HepG2 (cell line): ENCODE results near the gene ANKDD1A. TPM values are rescaled to one million over a fixed set of nuclear protein-coding genes. Genes with fewer than 3 reads are reported as not detected.

ENCODE experiments used
- ATAC-seq: fragments of 200-7000 bp; cut with Tn5 transposase; 3 replicates; pipeline ENCODE4 v1.9.1; 2020; ENCODE audit warnings: mild to moderate bottlenecking, moderate library complexity
- BruUV-seq: library from RNA; stranded (reverse); fragments of 400-500 nt; replicated peaks from 2 replicates; lab custom pipeline; 2021; lab: Mats Ljungman, UMichigan
- CTCF ChIA-PET: fragments of 300-600 bp; formaldehyde crosslinking; extraction: SDS; loops from one replicate; lab custom pipeline; 2021; ENCODE audit warnings: low total read pairs, inconsistent platforms, low intra/inter-chr PET ratio; lab: Yijun Ruan, JAX
- POLR2A ChIA-PET: fragments of 350-600 bp; sonication (Branson Sonifier 250); formaldehyde crosslinking; loops from one replicate; lab custom pipeline; 2020; ENCODE audit warnings: antibody characterized with exemption, inconsistent platforms; lab: Yijun Ruan, JAX
- DNase-seq: peaks from one replicate; pipeline ENCODE4 v3.0.0-alpha.2; 2015; ENCODE audit warnings: low spot score
- FAIRE-seq: peaks from 3 replicates; lab custom pipeline; 2011; peaks lifted over from hg19 to GRCh38; lab: Jason Lieb, UNC
- H2AFZ ChIP-seq: one replicate; pipeline ENCODE4 v1.6.1; 2011; ENCODE audit warnings: low read length, inconsistent platforms
- H3K27ac ChIP-seq: fragments of 300-600 bp; 3 replicates; pipeline ENCODE4 v1.8.0; 2011; ENCODE audit warnings: mixed run types, mild to moderate bottlenecking, mixed read lengths, low read length, inconsistent platforms; ENCODE audit not compliant: insufficient read depth; ENCODE audit errors: extremely low read length
- H3K27me3 ChIP-seq, 2 experiments: fragments of 200-600 bp in 1 of 2; 2 replicates in 1 of 2; 3 replicates in 1 of 2; pipeline versions ENCODE4 v1.6.0 to v1.8.0; 2011; ENCODE audit warnings: low read length in 2 of 2, mild to moderate bottlenecking in 2 of 2, moderate library complexity in 2 of 2, inconsistent platforms in 1 of 2; ENCODE audit not compliant: insufficient read depth in 2 of 2, control insufficient read depth in 1 of 2
- H3K36me3 ChIP-seq, 2 experiments: fragments of 200-600 bp in 1 of 2; replicated peaks in 1 of 2; 2 replicates in 1 of 2; 3 replicates in 1 of 2; pipeline versions ENCODE4 v1.5.1 to v1.8.0; 2011; ENCODE audit warnings: low read length in 2 of 2, inconsistent platforms in 1 of 2; ENCODE audit not compliant: insufficient read depth in 2 of 2, control insufficient read depth in 1 of 2
- H3K4me1 ChIP-seq: 2 replicates; pipeline ENCODE4 v1.5.1; 2012; ENCODE audit warnings: low read length, inconsistent platforms; ENCODE audit not compliant: insufficient read depth
- H3K4me2 ChIP-seq: 2 replicates; pipeline ENCODE4 v1.6.0; 2011; ENCODE audit warnings: low read depth, low read length, inconsistent platforms
- H3K4me3 ChIP-seq, 3 experiments: fragments of 200-600 bp in 1 of 3; sonication (generic), shearing (Covaris generic) in 1 of 3; replicated peaks in 1 of 3; 2 replicates each; pipeline ENCODE4 v1.5.1; 2011 to 2016; ENCODE audit warnings: low read length in 3 of 3, inconsistent platforms in 2 of 3, low read depth in 2 of 3, mild to moderate bottlenecking in 2 of 3, control low read depth in 1 of 3, mixed read lengths in 1 of 3; ENCODE audit not compliant: insufficient read depth in 1 of 3
- H3K79me2 ChIP-seq: one replicate; pipeline ENCODE4 v1.6.1; 2011; ENCODE audit warnings: low read length, inconsistent platforms; ENCODE audit not compliant: insufficient read depth
- H3K9ac ChIP-seq: 2 replicates; pipeline ENCODE4 v1.6.0; 2011; ENCODE audit warnings: mild to moderate bottlenecking, low read depth, low read length, inconsistent platforms; ENCODE audit not compliant: insufficient read depth
- H3K9me3 ChIP-seq: 2 replicates; pipeline ENCODE4 v1.5.1; 2012; ENCODE audit warnings: mild to moderate bottlenecking, low read length
- H4K20me1 ChIP-seq: 2 replicates; pipeline ENCODE4 v1.6.0; 2011; ENCODE audit warnings: inconsistent platforms, mild to moderate bottlenecking, low read length, moderate library complexity; ENCODE audit not compliant: insufficient read depth
- ETV6 ChIP-seq: sonication (generic); formaldehyde crosslinking; conservative IDR thresholded peaks from 2 replicates; pipeline ENCODE4 v1.4.0; 2020; ENCODE audit warnings: missing genetic modification reagents
- HNRNPK ChIP-seq: fragments of 200-400 bp; formaldehyde crosslinking; IDR thresholded peaks from 2 replicates; pipeline ENCODE4 v1.6.1; 2018; ENCODE audit warnings: low read length, low read depth, moderate library complexity, mild to moderate bottlenecking; ENCODE audit not compliant: poor library complexity, severe bottlenecking
- KDM3A ChIP-seq: IDR thresholded peaks from 2 replicates; pipeline ENCODE4 v1.6.1; 2018; ENCODE audit warnings: low read depth, missing compliant biosample characterization
- MATR3 ChIP-seq: sonication (generic); formaldehyde crosslinking; IDR thresholded peaks from 2 replicates; pipeline ENCODE4 v1.4.0; 2020; ENCODE audit warnings: missing genetic modification reagents
- PRMT3 ChIP-seq: sonication (generic); formaldehyde crosslinking; IDR thresholded peaks from 2 replicates; pipeline ENCODE4 v1.8.1; 2022; ENCODE audit warnings: low read depth, mild to moderate bottlenecking, moderate library complexity, missing genetic modification reagents, borderline replicate concordance
- PRPF4 ChIP-seq: fragments of 200-400 bp; formaldehyde crosslinking; IDR thresholded peaks from 2 replicates; pipeline ENCODE4 v1.6.1; 2016; ENCODE audit warnings: low read length, low read depth; ENCODE audit not compliant: poor library complexity, severe bottlenecking
- ZNF354B ChIP-seq: sonication (generic); formaldehyde crosslinking; IDR thresholded peaks from 2 replicates; pipeline ENCODE4 v1.8.0; 2022; ENCODE audit warnings: mild to moderate bottlenecking, missing genetic modification reagents
- ZNF567 ChIP-seq: sonication (generic); formaldehyde crosslinking; IDR thresholded peaks from 2 replicates; pipeline ENCODE4 v1.8.1; 2023; ENCODE audit warnings: mild to moderate bottlenecking, missing genetic modification reagents, borderline replicate concordance
- WGBS: methylation state at CpG from one replicate; pipeline ENCODE4 v1.1.6; 2017; ENCODE audit warnings: low lambda C conversion rate; 5-methylcytosine and 5-hydroxymethylcytosine counted together
- in situ Hi-C: cut with HindIII; loops from 2 replicates; pipeline ENCODE4 v1.10.0; 2017; ENCODE audit warnings: low pct_unique_long_range_greater_than_20kb; ENCODE audit not compliant: extremely low pct_ligation_motif_present
- intact Hi-C: fragments of 100-400 bp; cut with micrococcal nuclease; formaldehyde crosslinking; loops from one replicate; pipeline ENCODE4 v1.10.0; 2022; ENCODE audit not compliant: unreplicated experiment
- polyA plus RNA-seq, 8 experiments: library from polyadenylated mRNA; depleted of rRNA in 3 of 8; stranded (reverse) in 7 of 8; unstranded in 1 of 8; fragments of >200 nt; fragmentation: Illumina TruSeq in 4 of 8; extraction: Trizol in 4 of 8; gene quantifications; 2 replicates each; pipeline versions ENCODE4 v1.2.1 to v1.2.3, GENCODE V29; 2011 to 2016; ENCODE audit warnings: low read depth in 4 of 8, missing spikeins in 1 of 8, mixed read lengths in 1 of 8; ENCODE audit not compliant: insufficient read depth in 1 of 8
- total RNA-seq, 5 experiments: library from RNA; depleted of rRNA; stranded (reverse); fragments of >200 nt; fragmentation: Illumina TruSeq; extraction: Trizol; gene quantifications; 2 replicates each; pipeline ENCODE4 v1.2.3, GENCODE V29; 2016; ENCODE audit warnings: low read depth in 1 of 5
- TF ChIP-seq, protein P1 (sequence below): IDR thresholded peaks from 2 replicates; pipeline ENCODE4 v1.6.1; 2012; ENCODE audit warnings: low read length, improper control_type of control experiment
- TF ChIP-seq, protein P2 (sequence below): sonication (generic); formaldehyde crosslinking; IDR thresholded peaks from 2 replicates; pipeline ENCODE4 v1.8.0; 2022; ENCODE audit warnings: mild to moderate bottlenecking, missing genetic modification reagents; ENCODE audit not compliant: insufficient replicate concordance
- TF ChIP-seq, protein P3 (sequence below): sonication (generic); formaldehyde crosslinking; IDR thresholded peaks from 2 replicates; pipeline ENCODE4 v1.4.0; 2020; ENCODE audit warnings: missing genetic modification reagents, borderline replicate concordance
- TF ChIP-seq, protein P4 (sequence below): sonication (generic); formaldehyde crosslinking; IDR thresholded peaks from 2 replicates; pipeline ENCODE4 v1.5.0; 2020; ENCODE audit warnings: missing genetic modification reagents, mild to moderate bottlenecking, borderline replicate concordance

ANKDD1A gene
- total and polyA plus RNA-seq, 2 of the 13 experiments (the other 11 are each of a cell fraction or from before 2014, with no cell fraction given): 0.11 to 0.48 TPM

DNA sequence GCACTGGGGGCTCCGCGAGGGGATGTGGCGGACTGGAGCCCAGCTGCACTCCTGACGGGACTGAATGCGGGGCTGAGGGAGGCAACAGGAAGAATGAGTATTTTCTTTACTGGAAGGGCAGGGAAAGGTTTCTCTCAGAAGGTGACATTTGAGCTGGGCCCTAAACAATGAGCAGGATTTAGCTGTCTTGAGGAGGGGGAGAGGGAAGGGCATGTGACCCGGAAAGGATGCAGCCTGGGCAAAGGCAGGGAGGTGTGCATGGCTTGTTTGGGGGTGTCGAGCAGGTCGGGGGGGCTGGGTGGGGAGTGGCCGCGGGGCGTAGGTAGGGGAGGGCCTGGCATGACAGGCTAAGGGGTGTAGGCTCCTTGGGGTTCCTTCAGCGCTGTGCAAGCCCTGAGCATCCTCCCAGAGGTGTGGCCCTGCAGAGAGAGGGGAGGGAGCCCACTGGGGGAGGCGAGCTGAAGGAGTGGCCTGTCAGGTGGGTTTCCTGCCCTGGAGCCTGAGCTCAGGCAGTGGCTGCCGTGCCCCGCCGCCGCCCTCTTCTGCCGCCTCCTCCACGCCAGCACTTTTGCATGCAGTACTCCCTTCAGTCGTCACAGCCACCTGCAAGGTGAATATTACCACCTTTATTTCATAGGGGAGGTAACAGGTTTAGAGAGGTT is 17.2 kb upstream of the ANKDD1A start:
- BruUV-seq: no TSS peak
- Histone ChIP-seq H3K36me3 (no peaks in the 10 kb centered on the region), H3K4me3 (peak overlapping the region in 2 of 3 experiments; percentile 66 to 74; a peak in 4 of 6 replicates), H3K9me3 (no peaks in the 10 kb centered on the region), H4K20me1 (no peaks in the 10 kb centered on the region), H3K9ac (peak overlapping the region; percentile 56; the same call in 1 of the 2 replicates), H3K4me2 (peak overlapping the region; percentile 98), H3K79me2 (no peaks in the 10 kb centered on the region), H3K27ac (no peak overlapping the region), H2AFZ (no peak overlapping the region), H3K4me1 (peaks cover 55% of the 10 kb centered on the region), H3K27me3 (peaks cover 0 to 22% of the 10 kb centered on the region in 2 experiments; a peak in 3 of 5 replicates)
- no peak for FAIRE-seq
- ChIA-PET POLR2A (interaction anchor here (0.9 to 1.6 kb wide), 7 partner anchors 10 to 677 kb away, joined by 3 to 8 read pairs (median 4); no protein-coding TSS in a partner anchor), CTCF (no interaction called here)
- intact Hi-C loops: loop anchor here (5.0 kb wide), 1 partner anchor 162 kb away; no protein-coding TSS in a partner anchor
- 76% methylated on average over 13 of the region's 20 CpGs for WGBS
- in situ Hi-C loops: no loop called here
- peak; percentile 15; the same call in 2 of the 3 replicates for ATAC-seq
- no peak for DNase-seq
- TF ChIP-seq ZNF567 (CRISPR knock-in tag) (no peak), PRMT3 (CRISPR knock-in tag) (no peak), MATR3 (no peak), ETV6 (no peak), ZNF354B (CRISPR knock-in tag) (no peak), KDM3A (CRISPR knock-in tag) (no peak), HNRNPK (no peak), PRPF4 (no peak)
- TF ChIP-seq, protein P1, sequence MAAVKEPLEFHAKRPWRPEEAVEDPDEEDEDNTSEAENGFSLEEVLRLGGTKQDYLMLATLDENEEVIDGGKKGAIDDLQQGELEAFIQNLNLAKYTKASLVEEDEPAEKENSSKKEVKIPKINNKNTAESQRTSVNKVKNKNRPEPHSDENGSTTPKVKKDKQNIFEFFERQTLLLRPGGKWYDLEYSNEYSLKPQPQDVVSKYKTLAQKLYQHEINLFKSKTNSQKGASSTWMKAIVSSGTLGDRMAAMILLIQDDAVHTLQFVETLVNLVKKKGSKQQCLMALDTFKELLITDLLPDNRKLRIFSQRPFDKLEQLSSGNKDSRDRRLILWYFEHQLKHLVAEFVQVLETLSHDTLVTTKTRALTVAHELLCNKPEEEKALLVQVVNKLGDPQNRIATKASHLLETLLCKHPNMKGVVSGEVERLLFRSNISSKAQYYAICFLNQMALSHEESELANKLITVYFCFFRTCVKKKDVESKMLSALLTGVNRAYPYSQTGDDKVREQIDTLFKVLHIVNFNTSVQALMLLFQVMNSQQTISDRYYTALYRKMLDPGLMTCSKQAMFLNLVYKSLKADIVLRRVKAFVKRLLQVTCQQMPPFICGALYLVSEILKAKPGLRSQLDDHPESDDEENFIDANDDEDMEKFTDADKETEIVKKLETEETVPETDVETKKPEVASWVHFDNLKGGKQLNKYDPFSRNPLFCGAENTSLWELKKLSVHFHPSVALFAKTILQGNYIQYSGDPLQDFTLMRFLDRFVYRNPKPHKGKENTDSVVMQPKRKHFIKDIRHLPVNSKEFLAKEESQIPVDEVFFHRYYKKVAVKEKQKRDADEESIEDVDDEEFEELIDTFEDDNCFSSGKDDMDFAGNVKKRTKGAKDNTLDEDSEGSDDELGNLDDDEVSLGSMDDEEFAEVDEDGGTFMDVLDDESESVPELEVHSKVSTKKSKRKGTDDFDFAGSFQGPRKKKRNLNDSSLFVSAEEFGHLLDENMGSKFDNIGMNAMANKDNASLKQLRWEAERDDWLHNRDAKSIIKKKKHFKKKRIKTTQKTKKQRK: no peak
- TF ChIP-seq, protein P2, sequence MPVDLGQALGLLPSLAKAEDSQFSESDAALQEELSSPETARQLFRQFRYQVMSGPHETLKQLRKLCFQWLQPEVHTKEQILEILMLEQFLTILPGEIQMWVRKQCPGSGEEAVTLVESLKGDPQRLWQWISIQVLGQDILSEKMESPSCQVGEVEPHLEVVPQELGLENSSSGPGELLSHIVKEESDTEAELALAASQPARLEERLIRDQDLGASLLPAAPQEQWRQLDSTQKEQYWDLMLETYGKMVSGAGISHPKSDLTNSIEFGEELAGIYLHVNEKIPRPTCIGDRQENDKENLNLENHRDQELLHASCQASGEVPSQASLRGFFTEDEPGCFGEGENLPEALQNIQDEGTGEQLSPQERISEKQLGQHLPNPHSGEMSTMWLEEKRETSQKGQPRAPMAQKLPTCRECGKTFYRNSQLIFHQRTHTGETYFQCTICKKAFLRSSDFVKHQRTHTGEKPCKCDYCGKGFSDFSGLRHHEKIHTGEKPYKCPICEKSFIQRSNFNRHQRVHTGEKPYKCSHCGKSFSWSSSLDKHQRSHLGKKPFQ (CRISPR knock-in tag): peak; percentile 11
- TF ChIP-seq, protein P3, sequence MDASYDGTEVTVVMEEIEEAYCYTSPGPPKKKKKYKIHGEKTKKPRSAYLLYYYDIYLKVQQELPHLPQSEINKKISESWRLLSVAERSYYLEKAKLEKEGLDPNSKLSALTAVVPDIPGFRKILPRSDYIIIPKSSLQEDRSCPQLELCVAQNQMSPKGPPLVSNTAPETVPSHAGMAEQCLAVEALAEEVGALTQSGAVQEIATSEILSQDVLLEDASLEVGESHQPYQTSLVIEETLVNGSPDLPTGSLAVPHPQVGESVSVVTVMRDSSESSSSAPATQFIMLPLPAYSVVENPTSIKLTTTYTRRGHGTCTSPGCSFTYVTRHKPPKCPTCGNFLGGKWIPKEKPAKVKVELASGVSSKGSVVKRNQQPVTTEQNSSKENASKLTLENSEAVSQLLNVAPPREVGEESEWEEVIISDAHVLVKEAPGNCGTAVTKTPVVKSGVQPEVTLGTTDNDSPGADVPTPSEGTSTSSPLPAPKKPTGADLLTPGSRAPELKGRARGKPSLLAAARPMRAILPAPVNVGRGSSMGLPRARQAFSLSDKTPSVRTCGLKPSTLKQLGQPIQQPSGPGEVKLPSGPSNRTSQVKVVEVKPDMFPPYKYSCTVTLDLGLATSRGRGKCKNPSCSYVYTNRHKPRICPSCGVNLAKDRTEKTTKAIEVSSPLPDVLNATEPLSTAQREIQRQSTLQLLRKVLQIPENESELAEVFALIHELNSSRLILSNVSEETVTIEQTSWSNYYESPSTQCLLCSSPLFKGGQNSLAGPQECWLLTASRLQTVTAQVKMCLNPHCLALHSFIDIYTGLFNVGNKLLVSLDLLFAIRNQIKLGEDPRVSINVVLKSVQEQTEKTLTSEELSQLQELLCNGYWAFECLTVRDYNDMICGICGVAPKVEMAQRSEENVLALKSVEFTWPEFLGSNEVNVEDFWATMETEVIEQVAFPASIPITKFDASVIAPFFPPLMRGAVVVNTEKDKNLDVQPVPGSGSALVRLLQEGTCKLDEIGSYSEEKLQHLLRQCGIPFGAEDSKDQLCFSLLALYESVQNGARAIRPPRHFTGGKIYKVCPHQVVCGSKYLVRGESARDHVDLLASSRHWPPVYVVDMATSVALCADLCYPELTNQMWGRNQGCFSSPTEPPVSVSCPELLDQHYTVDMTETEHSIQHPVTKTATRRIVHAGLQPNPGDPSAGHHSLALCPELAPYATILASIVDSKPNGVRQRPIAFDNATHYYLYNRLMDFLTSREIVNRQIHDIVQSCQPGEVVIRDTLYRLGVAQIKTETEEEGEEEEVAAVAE: no peak
- TF ChIP-seq, protein P4, sequence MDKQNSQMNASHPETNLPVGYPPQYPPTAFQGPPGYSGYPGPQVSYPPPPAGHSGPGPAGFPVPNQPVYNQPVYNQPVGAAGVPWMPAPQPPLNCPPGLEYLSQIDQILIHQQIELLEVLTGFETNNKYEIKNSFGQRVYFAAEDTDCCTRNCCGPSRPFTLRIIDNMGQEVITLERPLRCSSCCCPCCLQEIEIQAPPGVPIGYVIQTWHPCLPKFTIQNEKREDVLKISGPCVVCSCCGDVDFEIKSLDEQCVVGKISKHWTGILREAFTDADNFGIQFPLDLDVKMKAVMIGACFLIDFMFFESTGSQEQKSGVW (CRISPR knock-in tag): no peak
